Measurements from ENCODE around the gene MALAT1. TPM values are rescaled to one million over a fixed set of nuclear protein-coding genes. Genes with fewer than 3 reads are reported as not detected.

Gene MALAT1
- total RNA-seq, 1 donor from 2014 or later = 9,030 TPM

DNA sequence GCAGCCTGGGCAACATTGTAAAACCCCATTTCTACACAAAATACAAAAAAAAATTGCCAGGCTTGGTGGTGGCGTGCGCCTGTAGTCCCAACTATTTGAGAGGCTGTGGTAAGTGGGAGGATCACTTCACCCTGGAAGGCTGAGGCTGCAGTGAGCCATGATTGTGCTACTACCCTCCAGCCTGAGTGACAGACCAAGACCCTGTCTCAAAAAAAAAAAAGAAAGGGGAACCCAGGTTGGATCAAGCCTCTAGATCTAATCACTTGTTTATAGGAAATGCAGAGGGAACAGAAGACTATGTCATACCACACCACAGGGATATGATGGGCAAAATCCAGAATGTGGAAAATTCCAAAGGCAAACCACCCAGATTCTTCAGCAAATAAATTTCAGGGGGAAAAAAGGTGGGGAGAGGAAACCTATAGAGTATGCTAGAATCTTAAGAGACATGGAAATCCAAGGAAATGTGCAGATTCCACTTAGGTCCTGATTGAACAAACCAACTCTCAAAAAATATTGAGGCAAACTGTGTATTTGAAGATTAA lies 16.5 kb upstream of the MALAT1 start:
- Histone ChIP-seq H3F3A (ENCODE audit: low read depth) (peaks cover 53% of the 10 kb centered on the region), H4K20me1 (ENCODE audit: low read depth) (no peaks in the 10 kb centered on the region), H3K4me3 (no peak overlapping the region), H2AFZ (replicated peaks) (no peak overlapping the region), H3K4me2 (no peak overlapping the region), H3K27ac (no peak overlapping the region), H3K4me1 (peaks cover 48% of the 10 kb centered on the region), H3K9me3 (ENCODE audit: low read depth) (no peaks in the 10 kb centered on the region), H3K9ac (no peak overlapping the region), H3K36me3 (no peaks in the 10 kb centered on the region), H3K27me3 (no peaks in the 10 kb centered on the region), H3K79me2 (ENCODE audit: low read depth) (peaks cover 65% of the 10 kb centered on the region)
- Mint-ChIP-seq H3K9me3 (no peaks in the 10 kb centered on the region), H3K27ac (peak overlapping the region; percentile 92), H3K4me3 (peak overlapping the region; percentile 41), H3K4me1 (peaks cover 60% of the 10 kb centered on the region), H3K36me3 (no peaks in the 10 kb centered on the region), H3K27me3 (ENCODE audit: insufficient read depth, low read depth) (peaks cover 5% of the 10 kb centered on the region)
- TF ChIP-seq EZH2phosphoT487 (IDR thresholded peaks at IDR 0.05) (no peak), EZH2 (IDR thresholded peaks at IDR 0.05) (no peak)
- TF ChIP-seq, protein P1, sequence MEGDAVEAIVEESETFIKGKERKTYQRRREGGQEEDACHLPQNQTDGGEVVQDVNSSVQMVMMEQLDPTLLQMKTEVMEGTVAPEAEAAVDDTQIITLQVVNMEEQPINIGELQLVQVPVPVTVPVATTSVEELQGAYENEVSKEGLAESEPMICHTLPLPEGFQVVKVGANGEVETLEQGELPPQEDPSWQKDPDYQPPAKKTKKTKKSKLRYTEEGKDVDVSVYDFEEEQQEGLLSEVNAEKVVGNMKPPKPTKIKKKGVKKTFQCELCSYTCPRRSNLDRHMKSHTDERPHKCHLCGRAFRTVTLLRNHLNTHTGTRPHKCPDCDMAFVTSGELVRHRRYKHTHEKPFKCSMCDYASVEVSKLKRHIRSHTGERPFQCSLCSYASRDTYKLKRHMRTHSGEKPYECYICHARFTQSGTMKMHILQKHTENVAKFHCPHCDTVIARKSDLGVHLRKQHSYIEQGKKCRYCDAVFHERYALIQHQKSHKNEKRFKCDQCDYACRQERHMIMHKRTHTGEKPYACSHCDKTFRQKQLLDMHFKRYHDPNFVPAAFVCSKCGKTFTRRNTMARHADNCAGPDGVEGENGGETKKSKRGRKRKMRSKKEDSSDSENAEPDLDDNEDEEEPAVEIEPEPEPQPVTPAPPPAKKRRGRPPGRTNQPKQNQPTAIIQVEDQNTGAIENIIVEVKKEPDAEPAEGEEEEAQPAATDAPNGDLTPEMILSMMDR (IDR thresholded peaks at IDR 0.05) = no peak
- no peak for DNase-seq (ENCODE audit: low spot score)

DNA sequence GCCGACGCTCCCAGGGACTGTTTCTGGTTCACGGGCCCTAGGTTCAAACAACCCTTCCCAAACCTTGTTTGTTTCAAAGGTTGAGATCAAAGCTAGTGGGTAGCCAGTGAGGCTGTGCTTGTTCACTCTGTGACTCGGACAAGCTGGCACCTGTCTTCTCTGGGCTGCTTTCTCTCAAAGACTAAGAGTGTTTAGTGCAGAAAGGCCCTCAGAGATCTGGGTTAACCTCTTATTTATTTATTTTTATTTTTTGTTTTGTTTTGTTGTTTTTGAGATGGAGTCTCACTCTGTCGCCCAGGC lies 13.0 kb upstream of the MALAT1 start:
- DNase-seq (ENCODE audit: low spot score) = no peak
- no peaks in the 10 kb centered on the region for H3K9me3 Mint-ChIP-seq

DNA sequence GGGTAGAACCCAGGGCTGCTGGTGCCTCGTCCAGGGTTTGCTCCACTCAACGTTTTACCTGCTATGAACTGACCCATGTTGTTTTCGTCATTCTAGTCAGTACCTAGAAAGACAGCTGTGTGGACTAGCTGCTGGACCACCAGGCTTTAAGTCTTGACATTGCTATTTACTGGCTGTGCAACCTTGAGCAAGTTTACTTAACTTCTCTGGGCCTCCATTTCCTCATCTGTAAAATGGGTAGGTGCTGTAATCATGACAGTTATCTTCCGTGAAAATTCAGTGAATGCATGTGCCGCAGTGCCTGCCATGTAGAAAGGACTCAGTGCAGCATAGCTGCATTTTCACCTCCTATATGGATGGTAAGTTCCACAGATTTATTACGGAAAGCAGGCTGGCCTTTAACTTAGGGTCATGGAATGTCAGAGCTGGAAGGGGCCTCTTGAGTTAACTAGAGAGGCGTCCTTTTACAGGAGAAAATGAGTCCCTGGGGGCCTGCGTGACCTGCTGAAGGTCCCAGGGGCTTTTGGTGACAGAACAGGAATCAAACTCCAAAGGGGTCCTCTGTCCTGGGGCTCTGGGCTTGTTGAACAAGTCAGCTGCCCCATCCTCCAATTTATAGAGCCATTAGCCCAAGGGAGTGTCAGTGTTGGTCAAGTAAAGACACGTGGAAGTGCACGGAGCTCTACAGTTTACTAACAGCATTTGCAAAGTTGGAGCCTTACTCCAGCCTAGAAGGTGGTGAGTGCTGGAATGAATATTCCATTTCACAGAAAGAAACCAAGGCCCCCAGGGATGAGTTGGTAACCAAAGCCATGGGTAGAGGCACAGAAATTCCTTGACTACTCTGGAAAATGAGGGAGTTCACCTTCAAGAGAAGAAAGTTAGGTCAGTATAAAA lies 12.0 kb upstream of the MALAT1 start:
- Histone ChIP-seq H4K20me1 (ENCODE audit: low read depth) (no peaks in the 10 kb centered on the region), H3K4me3 (no peak overlapping the region), H3F3A (ENCODE audit: low read depth) (peaks cover 68% of the 10 kb centered on the region), H3K4me1 (peaks cover 63% of the 10 kb centered on the region), H3K4me2 (peak overlapping the region; percentile 13), H3K9ac (no peak overlapping the region), H3K9me3 (ENCODE audit: low read depth) (no peaks in the 10 kb centered on the region), H3K27me3 (no peaks in the 10 kb centered on the region), H3K79me2 (ENCODE audit: low read depth) (peaks cover 61% of the 10 kb centered on the region), H3K36me3 (no peaks in the 10 kb centered on the region), H2AFZ (replicated peaks) (no peak overlapping the region), H3K27ac (peak overlapping the region; percentile 81)
- Mint-ChIP-seq H3K4me3 (peak overlapping the region; percentile 82), H3K4me1 (peaks cover 75% of the 10 kb centered on the region), H3K9me3 (no peaks in the 10 kb centered on the region), H3K36me3 (no peaks in the 10 kb centered on the region), H3K27me3 (ENCODE audit: insufficient read depth, low read depth) (peaks cover 8% of the 10 kb centered on the region), H3K27ac (peak overlapping the region; percentile 100)
- TF ChIP-seq EZH2phosphoT487 (IDR thresholded peaks at IDR 0.05) (no peak), EZH2 (IDR thresholded peaks at IDR 0.05) (no peak)
- TF ChIP-seq, protein P1 (IDR thresholded peaks at IDR 0.05) = no peak
- no peak for DNase-seq (ENCODE audit: low spot score)

More for the DNA sequence above, 13.0 kb upstream of the MALAT1 start:
- Histone ChIP-seq H3F3A (ENCODE audit: low read depth) (peaks cover 58% of the 10 kb centered on the region), H3K27ac (no peak overlapping the region), H3K27me3 (no peaks in the 10 kb centered on the region), H3K36me3 (no peaks in the 10 kb centered on the region), H3K9ac (no peak overlapping the region), H2AFZ (replicated peaks) (no peak overlapping the region), H4K20me1 (ENCODE audit: low read depth) (no peaks in the 10 kb centered on the region), H3K9me3 (ENCODE audit: low read depth) (no peaks in the 10 kb centered on the region), H3K79me2 (ENCODE audit: low read depth) (peaks cover 59% of the 10 kb centered on the region), H3K4me2 (peak overlapping the region; percentile 53), H3K4me3 (no peak overlapping the region), H3K4me1 (peaks cover 54% of the 10 kb centered on the region)
- H3K36me3 Mint-ChIP-seq = no peaks in the 10 kb centered on the region
- H3K27ac Mint-ChIP-seq = peak overlapping the region; percentile 98
- H3K4me1 Mint-ChIP-seq = peaks cover 69% of the 10 kb centered on the region
- H3K27me3 Mint-ChIP-seq (ENCODE audit: insufficient read depth, low read depth) = peaks cover 8% of the 10 kb centered on the region
- TF ChIP-seq, protein P1 (IDR thresholded peaks at IDR 0.05) = no peak
- TF ChIP-seq EZH2phosphoT487 (IDR thresholded peaks at IDR 0.05) (no peak), EZH2 (IDR thresholded peaks at IDR 0.05) (no peak)
- H3K4me3 Mint-ChIP-seq = no peak overlapping the region

Measured in neural progenitor cell (in vitro differentiated cells).